GM21786 (cell line): ENCODE data around the gene RPS14.

Experiments
- ATAC-seq: cut with Tn5 transposase; IDR thresholded peaks from one replicate; pipeline ENCODE4 v1.9.1; 2021; ENCODE audit not compliant: unreplicated experiment

Gene RPS14

DNA sequence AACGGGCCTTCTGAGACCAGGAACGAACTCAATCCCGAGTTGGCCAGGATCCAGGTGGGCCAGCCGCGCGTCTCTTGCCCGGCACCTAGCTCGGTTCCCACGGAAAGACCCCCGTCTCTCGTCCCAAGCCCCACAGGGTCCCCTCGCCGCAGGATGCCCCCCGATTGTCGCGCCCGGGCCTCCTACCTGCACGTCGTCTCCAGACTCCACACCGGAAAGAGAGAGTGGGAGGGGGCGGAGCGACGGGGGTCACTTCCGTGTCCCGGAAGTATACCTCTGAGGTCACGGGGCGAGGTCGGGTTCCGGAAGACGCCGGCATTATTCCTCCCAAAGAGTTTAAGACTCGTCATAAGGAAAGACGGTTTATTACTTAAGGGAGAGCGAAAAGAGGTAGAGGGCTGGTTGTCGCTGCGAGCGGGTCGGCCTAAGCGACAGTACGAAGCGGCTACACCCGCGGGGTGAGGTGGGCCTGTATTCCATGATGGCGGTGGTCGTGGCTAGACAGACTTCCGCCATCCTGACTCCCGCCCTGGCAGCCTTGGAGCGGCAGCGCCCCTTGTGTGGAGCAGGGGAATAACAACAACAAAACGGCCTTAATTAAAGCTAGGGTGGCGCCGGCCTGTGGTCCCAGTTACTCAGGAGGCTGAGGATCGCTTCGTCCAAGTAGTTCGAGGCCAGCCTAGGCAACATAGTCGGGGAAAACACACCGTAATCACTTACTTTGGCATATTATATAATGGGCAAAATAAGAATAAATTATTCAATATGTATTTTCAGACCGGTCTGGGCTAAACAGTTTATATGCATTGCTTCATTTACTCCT is at the start of gene RPS14:
Gene RPS14, minus strand, starts transcription at position 223 of the 823 bp plus-strand sequence. CDS start 2,006 bp downstream, outside the sequence.
- ATAC-seq = peak; percentile 92

DNA sequence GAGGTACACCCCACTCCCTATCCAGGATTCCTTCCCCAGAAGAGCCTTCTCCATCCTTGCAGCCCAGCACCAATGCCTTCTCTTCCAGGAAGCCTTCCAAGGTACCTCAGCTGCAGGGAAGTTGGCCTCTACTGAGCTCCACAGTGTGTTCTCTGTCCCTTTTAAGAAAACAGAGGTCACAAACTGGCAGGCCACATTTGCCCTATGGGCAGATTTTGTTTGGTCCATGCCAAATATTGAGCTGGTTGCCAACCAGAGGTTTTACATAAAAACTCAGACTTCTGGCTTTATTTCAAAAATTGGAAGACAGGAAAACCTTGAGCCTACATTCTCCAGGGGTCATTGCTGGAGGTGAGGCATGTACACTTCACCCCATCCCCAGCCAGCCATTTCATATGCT is 49.4 kb upstream of the RPS14 start:
- ATAC-seq = no peak

DNA sequence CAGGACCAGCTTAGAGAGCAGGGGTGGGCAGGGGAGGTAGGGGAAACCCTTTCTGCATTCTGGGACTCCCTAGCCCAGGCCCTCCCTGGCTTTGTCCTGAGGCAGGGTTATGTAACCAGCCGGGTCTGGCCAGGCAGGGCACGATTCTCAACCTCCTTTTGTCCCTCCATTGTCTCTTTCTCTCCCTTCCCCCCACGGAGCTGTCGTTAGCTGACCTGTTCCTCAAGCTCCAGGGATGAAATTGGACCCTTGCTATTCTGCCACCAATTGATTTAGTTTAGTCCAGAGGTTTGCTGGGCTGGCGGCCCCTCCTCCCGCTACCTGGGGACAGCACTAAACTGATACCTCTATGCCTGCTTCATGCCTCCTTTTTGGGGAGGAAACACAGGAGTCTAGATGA is 49.0 kb upstream of the RPS14 start:
- no peak for ATAC-seq

DNA sequence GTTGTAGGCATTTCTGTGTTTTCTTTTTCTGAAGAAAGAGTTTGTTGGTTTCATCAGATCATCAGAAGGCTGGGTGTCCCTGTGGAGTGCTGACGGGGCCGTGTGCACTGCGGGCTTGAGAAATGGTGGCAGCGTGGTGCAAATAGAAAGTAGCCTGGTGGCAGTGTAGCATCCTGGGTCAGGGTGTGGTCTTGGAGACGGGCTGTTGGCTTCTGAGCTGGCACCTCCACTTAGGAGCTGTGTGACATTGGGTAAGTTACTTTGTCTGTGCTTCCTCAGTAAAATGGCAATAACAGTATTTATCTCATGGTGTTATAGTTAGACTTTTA is 48.4 kb upstream of the RPS14 start:
- no peak for ATAC-seq

DNA sequence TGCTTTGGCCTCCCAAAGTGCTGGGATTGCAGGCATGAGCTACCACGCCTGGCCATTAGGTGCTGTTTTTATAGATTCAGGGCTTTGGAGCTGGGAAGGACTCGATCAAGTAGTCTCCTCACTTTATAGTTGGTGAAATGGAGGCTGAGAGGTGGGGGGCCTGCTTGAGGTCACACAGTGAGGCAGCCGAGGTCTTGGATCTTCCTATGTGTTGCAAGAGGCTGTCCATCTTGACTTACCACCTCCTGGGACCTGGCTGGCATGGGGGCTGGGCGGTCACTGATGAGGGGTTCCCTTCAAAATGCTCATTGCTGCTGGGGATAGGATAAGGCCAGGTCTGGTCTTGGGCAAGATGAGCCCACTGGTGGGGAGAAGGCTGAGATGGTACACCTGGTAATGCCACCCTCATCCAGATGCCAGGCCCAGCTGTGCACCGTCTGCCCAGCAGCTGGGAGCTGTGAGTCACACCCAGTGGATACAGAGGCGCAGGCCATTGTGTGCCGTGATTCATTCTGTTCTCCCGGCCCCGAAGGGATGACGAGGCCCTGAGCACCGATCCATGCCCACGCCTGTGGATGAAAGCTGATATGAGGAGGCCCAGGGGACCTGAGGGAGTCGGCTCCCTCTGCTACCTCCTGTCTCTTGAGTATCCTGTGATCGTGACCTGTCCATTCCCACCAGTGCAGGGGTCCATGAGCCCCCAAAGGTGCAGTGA is 47.9 kb upstream of the RPS14 start:
- no peak for ATAC-seq

DNA sequence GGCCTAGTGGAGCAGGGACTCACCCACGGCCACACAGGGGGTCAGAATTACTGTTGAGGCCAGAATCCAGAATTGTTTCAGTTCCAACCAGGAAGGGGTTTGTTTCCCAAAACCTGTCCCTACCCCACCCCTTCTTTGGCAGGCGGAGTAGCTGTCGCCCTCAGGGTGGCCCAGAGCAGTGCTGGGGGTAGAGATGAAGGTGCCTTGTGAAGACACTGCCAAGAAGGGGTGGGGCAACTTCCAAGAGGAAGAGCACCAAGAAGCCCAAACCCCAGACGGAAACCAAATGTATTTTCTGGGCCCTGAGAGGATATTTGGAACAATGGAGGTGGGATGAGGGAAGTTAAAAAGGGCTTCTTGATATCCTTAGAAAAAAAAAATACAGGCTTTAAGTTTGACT is 47.0 kb upstream of the RPS14 start:
- no peak for ATAC-seq

DNA sequence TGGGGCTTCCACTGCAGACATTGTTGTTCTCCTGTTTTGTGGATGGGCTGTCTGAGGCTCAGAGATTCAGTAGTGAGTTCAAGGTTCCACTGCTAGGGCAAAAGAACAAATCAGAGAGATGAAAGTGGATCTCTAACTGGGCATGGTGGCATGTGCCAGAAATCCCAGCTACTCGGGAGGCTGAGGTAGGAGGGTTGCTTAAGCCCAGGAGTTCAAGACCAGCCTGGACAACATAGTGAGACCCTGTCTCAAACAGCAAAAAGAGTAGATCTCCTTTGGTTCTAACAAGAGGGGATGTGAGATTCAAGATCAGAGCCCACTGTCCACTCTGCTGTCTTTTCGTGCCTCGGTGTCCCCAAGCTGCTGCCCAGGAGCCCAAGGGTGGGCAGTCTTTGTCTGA is 46.6 kb upstream of the RPS14 start:
- no peak for ATAC-seq

DNA sequence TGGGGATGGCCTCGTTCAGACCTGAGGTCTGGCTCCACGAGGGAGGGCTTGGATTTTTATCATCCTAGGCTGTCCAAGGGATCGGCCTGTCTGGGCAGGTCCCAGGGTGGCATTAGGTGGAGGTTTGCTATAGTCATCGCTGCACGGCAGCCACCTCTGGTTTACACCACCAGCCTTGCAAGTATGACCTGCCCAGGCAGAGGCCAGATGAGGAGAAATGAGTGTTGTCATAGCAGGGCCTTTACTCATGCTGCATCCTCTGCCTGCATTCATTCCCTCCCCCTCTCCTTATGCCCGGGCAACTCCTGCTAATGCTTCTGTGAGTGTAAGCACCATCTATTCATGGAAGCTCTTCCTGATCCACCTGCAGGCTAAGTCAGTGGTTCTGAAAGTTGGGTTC is 43.1 kb upstream of the RPS14 start:
- no peak for ATAC-seq

DNA sequence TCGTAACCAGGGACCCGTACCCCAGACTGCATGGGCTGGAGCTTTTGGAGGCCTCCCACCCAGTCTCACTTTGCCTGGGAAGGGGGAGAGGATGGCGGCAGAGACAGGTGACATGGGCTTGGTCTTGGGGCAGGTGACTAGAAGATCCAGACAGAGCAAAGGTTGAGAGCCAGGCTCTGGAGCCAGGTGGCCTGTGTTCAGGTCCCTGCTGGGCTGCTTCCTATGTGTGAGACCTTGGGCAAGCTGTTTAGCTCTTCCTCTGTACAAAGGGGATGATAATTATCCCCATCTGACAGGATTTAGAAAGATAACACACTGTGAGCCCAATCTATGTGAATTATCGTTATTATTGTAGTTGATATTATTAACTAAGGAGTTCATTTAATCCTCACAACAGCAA is 42.3 kb upstream of the RPS14 start:
- ATAC-seq = no peak

DNA sequence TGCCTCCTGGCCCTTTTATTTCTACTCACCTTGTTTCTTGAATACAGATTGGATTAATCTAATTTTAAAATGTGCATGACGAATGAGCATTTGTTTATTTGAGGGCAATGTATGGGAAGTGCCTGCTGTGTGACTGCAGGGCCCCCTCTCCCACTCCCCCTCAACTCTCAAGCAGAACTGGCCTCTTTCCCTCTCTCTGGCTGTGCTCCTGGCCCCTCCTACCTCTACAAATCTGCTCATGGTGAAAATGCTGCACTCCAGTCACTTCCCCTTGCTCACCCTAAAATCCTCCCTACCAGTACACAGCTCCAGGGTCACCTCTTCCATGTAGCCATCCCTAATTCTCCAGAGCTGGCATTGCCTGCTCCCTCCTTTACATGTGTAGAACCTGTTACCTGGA is 41.2 kb upstream of the RPS14 start:
- no peak for ATAC-seq

DNA sequence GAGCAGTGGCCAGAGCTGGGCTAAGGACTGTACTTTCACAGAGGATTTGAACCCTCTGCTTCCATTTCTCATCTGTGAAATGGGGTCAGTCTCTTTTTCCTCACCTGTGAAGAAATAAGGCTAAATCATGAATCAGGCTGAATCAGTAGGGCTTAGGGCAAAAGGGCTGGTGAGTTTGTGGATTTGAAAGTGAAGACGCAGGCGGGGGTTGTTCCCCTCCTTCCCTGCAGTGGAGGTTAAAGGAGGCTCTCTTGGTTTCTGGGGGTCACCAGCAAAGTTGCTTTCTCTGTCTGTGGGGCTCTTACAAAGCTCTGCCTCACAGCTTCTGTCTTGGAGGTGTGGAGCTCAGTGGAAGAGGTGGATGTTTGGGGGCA is 40.7 kb upstream of the RPS14 start:
- no peak for ATAC-seq

DNA sequence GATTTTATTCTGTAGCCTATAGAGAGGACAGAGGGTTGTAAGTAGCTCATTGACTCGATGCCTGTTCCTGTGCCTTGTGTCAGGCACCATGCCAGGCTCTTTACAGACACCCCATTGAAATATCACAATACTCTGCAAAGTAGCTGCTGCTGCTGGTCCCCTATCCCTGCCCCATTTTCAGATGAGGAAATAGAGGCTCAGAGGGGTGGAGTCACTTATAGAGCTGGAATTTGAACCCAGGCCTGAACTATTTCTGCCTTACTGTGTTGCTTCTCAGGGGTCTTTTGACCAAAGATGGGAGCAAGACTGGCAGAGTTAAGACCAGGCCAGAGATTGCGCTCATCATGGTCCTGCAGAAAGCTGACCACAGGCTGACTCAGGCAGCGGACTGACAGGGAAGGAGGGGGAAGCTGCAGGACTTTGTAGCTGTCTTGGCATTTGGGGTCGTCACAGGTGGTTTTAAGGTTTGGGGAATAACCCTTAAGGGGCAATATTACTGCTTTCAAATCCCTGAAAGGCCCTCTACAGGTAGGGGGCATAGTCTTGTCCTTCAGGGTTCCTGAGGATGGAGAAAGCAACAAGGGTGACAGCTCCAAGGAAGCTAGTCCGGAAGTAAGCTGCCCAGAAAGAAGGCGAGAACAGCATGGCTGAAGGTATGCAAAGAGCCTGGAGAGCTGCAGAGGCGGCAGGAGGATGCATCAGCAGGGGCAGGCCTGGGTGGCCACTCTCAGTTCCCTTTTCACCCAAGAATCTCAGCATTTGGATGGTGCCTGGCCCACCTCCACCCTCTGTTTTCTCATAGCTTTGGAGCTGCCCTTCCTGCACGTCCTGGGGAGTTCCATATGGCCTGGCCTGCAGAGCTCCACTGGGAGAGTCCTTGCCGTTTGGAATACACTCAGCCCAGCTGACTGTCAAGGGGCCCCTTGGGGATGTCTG is 40.1 kb upstream of the RPS14 start:
- peak; percentile 84 for ATAC-seq

DNA sequence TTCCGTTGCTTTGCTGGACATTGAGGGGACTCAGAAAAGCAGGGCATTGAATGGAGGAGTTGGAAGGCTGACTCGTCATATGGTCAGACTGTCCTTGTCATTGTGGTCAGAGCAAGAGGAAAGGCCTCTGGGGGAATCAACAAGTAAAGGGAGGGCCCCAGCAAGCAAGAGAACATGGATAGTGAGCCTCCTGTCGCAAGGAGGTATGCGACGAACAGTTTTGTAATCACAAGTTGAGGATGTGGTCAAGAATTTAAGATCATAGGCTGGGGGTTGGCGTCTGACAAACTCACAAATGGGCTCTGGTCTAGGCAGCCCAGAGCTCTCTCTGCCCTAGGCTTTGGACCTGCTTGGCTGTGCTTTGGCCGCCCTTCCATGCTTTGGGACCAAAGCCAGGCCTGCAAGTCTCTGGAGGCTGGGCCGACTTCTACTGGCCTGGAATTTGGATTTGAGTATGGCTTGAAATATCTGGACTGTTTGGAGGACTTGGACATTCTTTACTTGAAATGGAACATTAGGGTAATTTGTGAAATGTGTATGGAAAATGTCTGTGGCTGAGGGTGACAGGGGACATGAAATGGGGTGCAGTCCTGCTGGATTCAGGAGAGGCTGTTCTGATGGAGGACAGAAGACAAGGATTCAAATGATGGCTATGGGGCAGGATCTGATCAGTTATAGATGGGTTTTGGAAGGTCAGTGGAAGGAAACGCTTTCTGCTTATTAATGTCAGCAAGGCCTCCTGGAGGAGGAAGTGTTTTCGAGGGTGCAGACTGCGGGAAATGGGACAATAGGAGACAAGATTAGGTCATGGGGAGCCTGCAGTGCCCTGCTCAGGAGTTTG is 39.2 kb upstream of the RPS14 start:
- no peak for ATAC-seq

DNA sequence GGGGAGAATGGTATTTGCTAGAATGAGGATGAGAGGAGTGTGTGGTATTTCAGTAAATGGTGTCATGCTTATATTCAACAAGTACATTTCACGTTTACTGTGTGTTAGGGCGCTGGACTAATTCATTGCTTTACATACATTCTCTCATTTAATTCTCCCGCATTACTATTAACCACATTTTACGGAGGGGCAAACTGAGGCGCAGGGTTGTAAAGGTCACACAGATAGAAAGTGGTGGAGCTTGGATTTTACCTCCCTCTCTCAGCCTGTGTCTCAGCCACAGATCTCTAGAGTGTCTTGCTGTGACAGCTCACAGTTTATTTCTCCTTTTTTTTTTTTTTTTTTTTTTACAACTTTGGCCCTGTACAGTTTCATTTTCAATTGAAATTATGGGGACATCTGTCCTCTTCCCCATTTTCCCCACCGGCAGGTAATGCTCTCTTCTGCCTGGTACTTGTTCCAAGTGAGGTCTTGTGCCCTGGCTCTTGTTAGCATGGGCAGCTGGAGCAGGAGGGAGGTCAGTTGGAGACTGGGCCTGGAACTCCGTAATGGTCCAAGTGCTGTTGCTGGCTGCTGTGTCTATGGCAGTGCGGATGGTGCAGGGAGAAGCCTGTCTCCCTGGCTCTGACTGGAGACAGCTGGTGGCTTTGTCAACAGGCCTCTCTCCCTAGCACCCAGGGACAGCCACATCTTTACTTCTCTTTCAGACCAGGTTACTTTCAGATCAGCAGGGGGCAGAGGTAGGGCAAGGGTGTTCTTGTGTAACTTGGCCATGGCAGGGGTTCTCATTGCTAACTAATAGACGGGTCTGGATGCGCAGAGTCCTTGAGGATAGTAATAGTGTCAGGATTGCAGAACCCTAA is 37.9 kb upstream of the RPS14 start:
- ATAC-seq = peak; percentile 32

DNA sequence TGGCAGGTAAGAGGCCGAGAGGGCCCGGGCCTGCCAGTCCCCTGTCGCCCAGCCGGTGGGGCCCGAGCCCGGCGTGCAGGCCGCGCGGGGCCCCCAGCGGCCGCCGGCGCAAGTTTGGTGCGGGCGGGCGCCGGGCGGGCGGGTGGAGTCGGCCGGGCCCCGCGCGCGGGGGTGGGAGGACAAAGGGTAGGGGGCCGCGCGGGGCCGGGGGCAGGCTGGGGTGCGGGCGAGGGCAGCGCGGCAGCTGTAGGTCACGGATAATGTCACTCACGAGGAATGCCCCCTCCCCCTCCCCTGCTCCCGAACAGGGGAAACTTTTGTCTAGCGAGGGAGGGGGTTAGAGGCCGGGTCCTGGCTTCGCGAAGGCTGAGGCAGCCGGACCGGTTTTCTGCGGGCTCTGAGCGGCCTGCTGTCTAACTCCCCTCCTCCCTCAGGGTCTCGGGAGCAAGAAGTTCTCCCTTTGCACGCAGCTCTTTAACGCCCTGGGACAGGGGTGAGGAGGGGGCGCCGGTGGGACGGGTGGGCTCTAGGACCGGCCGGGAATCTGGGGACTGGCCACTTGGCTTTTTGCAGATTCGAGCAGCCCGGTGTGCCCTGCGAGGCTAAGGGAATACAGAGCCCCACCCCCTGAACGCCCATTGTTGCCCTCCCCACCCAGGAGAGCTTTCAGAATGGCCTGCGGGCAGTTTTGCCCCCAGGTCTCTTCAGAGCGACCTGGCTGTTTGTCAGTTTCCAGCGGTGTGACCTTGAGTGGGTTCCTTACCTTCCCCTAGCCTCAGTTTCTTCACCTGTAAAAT is 37.1 kb upstream of the RPS14 start:
- ATAC-seq = no peak

DNA sequence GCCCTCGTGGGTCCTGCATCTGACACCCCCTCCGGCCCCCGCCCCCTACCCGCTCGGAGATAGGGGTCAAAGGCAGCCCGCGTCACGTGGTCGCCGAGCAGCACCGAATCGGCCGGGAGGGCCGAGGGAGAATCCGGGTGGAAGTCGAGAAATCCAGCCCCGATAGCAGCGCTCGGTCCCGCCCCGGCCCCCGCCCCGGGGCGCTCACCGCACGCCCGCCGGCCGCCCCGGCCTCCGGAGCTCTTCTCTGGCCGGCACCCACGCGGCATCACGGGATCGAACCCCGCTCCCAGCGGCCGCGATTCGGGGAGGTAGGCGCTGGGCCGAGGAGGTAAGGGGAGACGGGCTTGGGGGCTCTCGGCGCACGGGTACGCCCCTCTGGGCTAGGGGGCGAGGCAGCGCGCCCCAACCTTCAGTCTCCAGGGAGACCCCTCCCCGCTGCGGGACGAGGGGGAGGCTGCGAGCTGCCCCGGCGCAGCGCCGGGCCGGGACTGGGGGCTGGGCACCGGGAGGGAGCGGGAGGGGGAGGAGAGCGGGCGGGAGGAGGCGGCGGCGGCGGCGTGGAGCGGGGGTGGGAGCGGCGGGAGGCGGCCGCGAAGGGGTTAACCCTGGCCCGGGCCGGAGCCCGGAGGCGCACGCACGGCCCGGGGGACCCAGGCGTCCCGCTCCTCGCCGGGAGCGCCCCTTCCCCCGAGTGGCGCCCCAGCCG is 36.3 kb upstream of the RPS14 start:
- no peak for ATAC-seq

DNA sequence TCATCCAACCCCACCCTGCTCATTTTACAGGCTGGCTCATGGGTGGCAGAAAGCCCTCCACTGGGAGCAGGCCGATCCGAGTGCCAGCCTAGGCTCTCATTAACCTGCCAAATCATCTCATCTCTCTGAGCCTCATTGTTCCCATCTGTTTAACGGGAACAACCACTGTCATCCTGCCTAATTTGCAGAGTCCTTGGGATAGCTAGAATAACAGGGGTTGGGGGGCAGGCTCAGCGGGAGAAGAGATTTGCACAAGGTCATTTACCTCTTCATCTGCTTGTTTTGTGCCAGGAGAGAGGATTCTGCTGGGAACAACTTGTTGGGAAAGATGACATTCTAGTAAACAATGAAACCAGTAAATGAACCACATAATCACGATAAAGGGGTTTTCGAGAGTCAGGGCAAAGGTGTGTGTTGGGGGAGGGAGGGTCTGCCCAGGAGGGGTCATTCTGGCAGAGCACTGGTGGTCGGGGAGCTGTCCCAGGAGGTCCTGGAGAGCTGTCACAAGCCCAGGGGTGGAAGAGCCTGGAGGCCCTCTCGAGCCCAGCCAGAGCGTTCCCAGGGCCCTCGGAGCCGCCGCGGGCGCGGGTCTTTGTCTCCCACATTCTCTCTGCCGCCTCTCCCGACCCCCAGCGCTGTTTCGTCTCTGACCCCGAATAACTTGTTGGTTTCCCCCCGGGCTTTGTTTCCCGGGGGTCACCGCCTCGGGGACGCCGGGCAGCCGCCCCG is 35.6 kb upstream of the RPS14 start:
- no peak for ATAC-seq

DNA sequence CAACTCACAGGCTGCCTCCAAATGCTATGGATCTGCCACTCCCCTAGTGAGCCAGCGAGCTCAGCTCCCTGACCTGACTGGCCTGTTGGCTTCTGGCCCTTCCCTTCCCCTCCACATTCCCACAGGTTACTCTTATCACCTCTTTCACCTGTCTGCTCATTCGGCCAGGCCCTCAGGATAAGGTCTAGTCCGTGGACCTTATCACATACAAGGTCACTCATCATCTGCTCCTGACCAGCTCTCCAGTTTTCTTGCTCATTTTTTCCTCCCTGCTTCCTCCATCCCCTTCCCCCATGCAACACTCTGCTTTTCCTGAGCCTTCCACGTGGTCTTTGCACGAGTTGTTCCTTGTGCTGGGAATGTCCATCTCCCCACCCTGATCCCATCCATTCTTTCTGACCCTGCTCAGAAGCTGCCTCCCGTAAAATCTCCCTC is 32.5 kb upstream of the RPS14 start:
- ATAC-seq = no peak
